ENCODE measurements around the gene ZC3H11A. TPM values are rescaled to one million over a fixed set of nuclear protein-coding genes. Genes with fewer than 3 reads are reported as not detected.

Gene ZC3H11A
- total RNA-seq, 2 donors from 2014 or later: 78.7 to 111 TPM

GRCh38 chr1:203776636-203777035 is 18.8 kb upstream of the ZC3H11A start:
- no peaks in the 10 kb centered on the region for H3K27me3 ChIP-seq (replicated peaks; ENCODE audit: insufficient read depth)
- ATAC-seq (ENCODE audit: insufficient number of reproducible peaks, low FRiP score, low read depth): no peak

GRCh38 chr1:203777596-203777995 is 17.8 kb upstream of the ZC3H11A start:
- Histone ChIP-seq H3K36me3 (no peaks in the 10 kb centered on the region), H3K27me3 (replicated peaks; ENCODE audit: insufficient read depth) (no peaks in the 10 kb centered on the region), H3K4me1 (ENCODE audit: control insufficient read depth in 1 of 2, low read depth in 2 of 2) (no peaks in the 10 kb centered on the region), H3K27ac (no peak overlapping the region), H3K9me3 (no peaks in the 10 kb centered on the region), H3K4me3 (no peak overlapping the region)
- DNase-seq (ENCODE audit: low spot score) (no peak), ATAC-seq (ENCODE audit: insufficient number of reproducible peaks, low FRiP score, low read depth) (no peak)
- no peak for TF ChIP-seq CTCF (IDR thresholded peaks at IDR 0.05)

More at GRCh38 chr1:203776636-203777035, 18.8 kb upstream of the ZC3H11A start:
- no peak for TF ChIP-seq CTCF (IDR thresholded peaks at IDR 0.05)
- H3K27ac ChIP-seq: no peak overlapping the region
- no peaks in the 10 kb centered on the region for H3K9me3 ChIP-seq
- peaks cover 0 to 4% of the 10 kb centered on the region in 2 donors for H3K4me1 ChIP-seq (ENCODE audit: control insufficient read depth in 1 of 2, low read depth in 2 of 2)
- H3K4me3 ChIP-seq: no peak overlapping the region
- H3K36me3 ChIP-seq: no peaks in the 10 kb centered on the region
- no peak for DNase-seq (ENCODE audit: low spot score)

- Histone ChIP-seq H3K4me1 (ENCODE audit: control insufficient read depth in 1 of 2, low read depth in 2 of 2) (no peaks in the 10 kb centered on the region), H3K4me3 (no peak overlapping the region), H3K36me3 (no peaks in the 10 kb centered on the region), H3K27ac (no peak overlapping the region), H3K27me3 (replicated peaks; ENCODE audit: insufficient read depth) (no peaks in the 10 kb centered on the region), H3K9me3 (no peaks in the 10 kb centered on the region)
- ATAC-seq (ENCODE audit: insufficient number of reproducible peaks, low FRiP score, low read depth) (no peak), DNase-seq (ENCODE audit: low spot score) (no peak)
- TF ChIP-seq CTCF (IDR thresholded peaks at IDR 0.05): no peak
These were observed 17.3 kb upstream of the ZC3H11A start for GRCh38 chr1:203778146-203778545.

- H3K27me3 ChIP-seq (replicated peaks; ENCODE audit: insufficient read depth): no peaks in the 10 kb centered on the region
- no peak overlapping the region for H3K4me3 ChIP-seq
- ATAC-seq (ENCODE audit: insufficient number of reproducible peaks, low FRiP score, low read depth) (no peak), DNase-seq (ENCODE audit: low spot score) (no peak)
- TF ChIP-seq CTCF (IDR thresholded peaks at IDR 0.05): no peak
- no peak overlapping the region for H3K27ac ChIP-seq
- no peaks in the 10 kb centered on the region for H3K4me1 ChIP-seq (ENCODE audit: control insufficient read depth in 1 of 2, low read depth in 2 of 2)
- no peaks in the 10 kb centered on the region for H3K9me3 ChIP-seq
- H3K36me3 ChIP-seq: no peaks in the 10 kb centered on the region
These were observed 16.6 kb upstream of the ZC3H11A start for GRCh38 chr1:203778789-203779188.

GRCh38 chr1:203781962-203782361 is 13.5 kb upstream of the ZC3H11A start:
- no peaks in the 10 kb centered on the region for H3K36me3 ChIP-seq
- no peaks in the 10 kb centered on the region for H3K9me3 ChIP-seq
- no peak for ATAC-seq (ENCODE audit: insufficient number of reproducible peaks, low FRiP score, low read depth)
- H3K27me3 ChIP-seq (replicated peaks; ENCODE audit: insufficient read depth): no peaks in the 10 kb centered on the region
- no peaks in the 10 kb centered on the region for H3K4me1 ChIP-seq (ENCODE audit: control insufficient read depth in 1 of 2, low read depth in 2 of 2)
- no peak for DNase-seq (ENCODE audit: low spot score)
- TF ChIP-seq CTCF (IDR thresholded peaks at IDR 0.05): no peak
- no peak overlapping the region for H3K4me3 ChIP-seq
- no peak overlapping the region for H3K27ac ChIP-seq

All from thoracic aorta (tissue), 2 donors.